Activated T-helper 9 cell treated with anti-CD3 and anti-CD28 coated beads, Interleukin-2, amount 50 U/mL, for 16 hours (primary cell): ENCODE data around the gene ATG3.
"Not testable (repeated sequence)": the region's sequence is repeated elsewhere in the genome, so short reads cannot be mapped to it uniquely, and the experiment has no call there.

Source experiments
- DNase-seq: peaks from one replicate; pipeline ENCODE4 v3.0.0-alpha.2; 2020; ENCODE audit warnings: low read depth

ATG3 gene

DNA sequence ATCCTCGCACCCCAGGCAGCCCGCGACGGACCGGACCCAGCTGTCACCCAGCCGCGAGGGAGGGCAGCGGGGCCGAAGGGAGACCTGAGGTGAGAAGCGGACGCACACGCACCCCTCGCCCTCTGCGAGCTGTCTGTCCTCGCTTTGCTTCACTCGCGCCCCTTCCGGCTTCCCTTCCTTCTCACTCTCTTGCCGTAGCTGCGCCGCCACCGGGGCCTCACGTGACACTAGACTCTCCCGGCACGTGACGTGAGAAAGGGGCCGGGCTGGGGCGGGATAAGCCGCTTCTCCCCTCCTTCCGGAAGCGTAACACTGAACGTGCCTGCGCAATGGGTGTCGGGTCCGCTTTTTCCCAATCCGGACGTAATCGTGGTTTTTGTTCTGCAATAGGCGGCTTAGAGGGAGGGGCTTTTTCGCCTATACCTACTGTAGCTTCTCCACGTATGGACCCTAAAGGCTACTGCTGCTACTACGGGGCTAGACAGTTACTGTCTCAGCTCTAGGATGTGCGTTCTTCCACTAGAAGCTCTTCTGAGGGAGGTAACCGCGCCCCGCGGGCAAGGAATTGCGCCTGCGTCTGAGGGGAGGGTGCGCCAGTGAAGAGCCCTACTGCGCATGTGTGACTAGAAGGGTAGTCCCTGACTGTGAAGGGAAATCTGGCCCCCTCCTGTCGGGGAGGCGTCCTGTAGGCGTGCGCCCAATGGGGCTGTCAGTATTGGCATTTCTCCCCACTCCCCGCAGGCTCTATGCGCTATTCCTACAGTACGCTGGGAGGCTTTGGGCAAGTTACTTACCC is at the start of gene ATG3, which contains the start of gene SLC35A5:
ATG3 (minus strand) TSS at position 229 of the 796 bp plus-strand sequence. CDS start 434 bp downstream, outside the sequence.
SLC35A5 (plus strand) TSS at position 312 of the 796 bp plus-strand sequence. CDS start 1,359 bp downstream, outside the sequence.
- DNase-seq, result peak; percentile 98

DNA sequence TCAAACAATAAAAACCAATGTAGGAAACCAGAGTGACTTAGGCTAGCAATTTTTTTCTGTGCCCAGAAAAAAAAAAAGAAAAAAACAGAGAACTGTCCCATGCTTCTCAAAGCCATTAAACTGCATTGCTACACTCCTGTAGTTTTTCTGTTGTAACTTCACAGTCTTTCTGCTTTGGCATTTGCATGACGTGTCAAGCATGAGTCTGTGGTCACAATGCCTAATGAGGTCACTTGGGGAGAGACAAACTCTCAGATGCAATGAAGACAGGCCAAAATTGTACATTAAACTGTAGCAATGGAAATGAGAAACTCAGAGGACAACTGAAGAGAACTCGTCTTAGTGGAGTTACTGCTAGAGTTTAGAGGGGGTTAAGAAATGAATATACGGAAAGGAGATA is 48.4 kb upstream of the ATG3 start:
- no peak for DNase-seq

DNA sequence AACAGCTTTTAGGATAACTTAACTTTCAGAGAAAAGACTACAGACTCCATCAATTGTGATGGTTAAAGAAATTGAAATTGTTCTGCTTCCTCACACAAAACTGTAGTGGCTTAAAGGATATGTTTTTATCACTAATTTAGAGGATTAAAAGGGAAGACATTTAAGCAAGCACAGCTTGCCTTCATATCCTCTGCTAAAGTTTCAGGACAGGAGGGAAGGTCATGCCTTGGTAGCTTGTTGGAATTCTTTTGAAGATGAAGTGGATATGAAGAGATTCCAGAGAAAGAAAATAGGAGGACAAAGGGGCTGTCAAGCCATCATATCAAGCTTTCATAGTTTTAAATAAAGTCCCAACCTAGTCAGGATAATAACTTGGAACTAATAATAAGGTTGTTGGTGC is 46.1 kb upstream of the ATG3 start:
- no peak for DNase-seq

DNA sequence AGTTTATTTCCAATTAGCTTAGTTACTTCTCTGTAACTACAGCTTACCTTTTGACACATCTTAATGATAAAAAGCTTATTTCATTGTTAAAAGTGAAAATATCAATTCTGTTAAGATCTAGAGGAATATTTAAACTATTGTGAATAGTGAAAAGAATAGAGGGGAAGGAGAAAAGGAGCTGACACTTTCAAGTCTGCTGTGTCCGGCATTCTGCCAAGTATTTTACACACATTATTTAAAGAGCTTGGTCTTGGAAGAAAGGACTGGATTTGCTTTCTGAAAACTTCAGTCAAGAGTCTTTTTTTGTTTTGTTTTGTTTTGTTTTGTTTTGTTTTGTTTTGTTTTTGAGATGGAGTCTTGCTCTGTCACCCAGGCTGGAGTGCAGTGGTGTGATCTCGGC is 44.3 kb upstream of the ATG3 start:
- no peak for DNase-seq

DNA sequence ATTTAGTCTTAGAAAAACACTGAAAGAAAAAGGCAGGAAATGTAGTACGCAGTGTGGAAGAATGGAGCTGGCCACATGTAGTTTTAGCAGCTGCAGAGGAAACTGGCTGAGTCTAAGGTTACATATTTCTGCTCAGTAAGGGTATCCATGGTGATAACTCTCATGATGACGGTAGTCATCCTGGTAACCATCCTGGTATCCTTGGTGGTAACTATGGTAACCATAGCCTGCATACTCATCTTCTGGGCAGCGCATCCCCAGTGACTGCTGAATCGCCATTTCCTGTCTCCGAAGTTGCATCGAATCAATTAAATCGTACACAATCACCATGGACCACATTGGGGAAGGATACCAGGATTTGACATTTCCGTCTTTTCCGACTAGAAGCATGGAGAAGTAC is 43.5 kb upstream of the ATG3 start:
- DNase-seq, result no peak

DNA sequence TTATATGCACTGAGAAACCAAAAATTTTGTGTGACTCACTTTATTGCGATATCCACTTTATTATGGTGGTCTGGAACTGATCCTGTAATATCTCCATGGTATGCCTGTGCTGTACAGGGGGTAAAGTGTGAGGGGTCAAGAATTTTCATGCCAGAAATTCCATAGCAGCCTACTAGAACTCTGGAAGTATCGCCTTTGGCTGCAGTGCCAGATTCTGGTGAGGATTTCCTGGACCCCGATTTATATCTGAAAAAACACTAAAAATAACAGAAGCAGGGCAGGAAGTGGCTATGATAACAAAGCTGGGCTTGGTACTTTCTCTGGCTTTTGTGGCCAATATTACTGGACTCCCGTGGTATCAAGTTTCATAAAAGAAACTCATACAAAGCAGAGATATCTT is 42.8 kb upstream of the ATG3 start:
- DNase-seq, result no peak

DNA sequence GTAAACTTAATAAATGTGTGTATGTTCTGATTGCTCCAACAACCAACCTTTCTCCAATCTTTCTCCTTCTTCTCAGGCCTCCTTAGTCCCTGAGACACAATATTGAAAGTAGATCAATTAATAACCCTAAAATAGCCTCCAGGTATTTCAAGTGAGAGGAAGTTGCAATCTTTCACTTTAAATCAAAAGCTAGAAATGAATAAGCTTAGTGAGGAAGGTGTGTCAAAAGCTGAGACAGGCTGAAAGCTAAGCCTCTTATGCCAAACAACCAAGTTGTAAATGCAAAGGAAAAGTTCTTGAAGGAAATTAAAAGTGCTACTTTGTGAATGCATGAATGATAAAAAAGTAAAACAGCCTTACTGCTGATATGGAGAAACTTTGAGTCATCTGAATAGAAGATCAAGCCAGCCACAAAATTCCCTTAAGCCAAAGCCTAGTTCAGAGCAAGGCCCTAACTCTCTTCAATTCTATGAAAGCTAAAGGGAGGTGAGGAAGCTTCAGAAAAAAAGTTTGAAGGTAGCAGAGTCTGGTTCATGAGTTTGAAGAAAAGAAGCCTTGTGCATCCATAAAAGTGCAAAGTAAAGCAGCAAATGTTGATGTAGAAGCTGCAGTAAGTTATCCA is 40.6 kb upstream of the ATG3 start:
- no peak for DNase-seq

DNA sequence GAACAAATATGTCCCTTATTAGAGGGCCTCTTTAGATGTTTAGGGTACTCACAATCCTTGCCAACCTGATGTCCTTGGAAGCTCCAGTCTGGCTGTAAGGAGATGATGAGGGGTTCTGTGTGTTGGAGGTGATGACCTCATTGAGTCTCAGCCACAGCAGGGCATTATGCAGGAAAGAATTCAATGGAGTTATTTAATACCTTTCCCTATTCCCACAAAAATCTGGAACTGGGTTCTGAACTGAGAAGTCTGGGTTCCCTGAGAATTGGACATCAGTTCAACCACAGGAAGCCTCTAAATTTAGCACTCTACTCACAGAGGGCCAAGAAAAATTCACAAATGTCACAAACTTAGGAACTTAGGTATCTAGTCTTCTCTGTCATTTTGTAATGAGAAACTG is 37.0 kb upstream of the ATG3 start:
- no peak for DNase-seq

DNA sequence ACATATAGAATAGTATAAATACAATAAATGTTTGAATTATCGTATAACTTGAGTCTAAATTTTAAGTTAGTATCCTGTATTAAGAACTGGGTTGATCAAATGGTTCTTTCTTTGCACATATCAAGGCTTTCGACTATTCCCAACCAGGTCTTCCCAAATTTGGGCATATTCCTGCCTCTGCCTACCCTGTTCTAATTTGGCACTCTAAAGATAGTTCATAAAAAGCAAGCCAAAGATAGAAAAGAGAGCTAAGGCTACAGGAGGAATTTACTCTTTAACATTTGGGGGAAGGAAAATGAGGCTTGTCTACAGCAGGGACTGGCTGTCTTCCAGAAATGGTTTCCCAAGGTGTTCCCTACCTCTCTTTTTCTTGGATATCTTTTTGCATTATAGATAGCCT is 36.2 kb upstream of the ATG3 start:
- DNase-seq, result no peak

DNA sequence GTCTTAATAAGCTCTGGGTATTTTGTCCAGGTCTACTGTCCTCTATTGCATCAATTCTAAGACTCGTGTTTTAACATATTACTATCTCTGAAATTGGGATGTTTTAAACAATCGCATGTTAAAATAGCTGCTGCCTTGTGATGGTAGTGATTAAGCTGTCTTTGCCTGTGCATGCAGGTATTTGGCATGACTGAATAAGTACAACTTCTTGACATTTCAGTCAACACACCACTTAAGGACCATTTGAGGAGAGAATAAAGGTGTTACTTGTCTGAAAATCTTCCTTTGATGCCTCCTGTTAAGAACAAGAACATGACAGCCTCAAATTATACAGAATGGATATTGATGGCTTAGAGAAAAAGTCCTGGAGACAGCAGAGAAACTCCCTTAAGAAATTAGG is 33.1 kb upstream of the ATG3 start:
- DNase-seq, result no peak

DNA sequence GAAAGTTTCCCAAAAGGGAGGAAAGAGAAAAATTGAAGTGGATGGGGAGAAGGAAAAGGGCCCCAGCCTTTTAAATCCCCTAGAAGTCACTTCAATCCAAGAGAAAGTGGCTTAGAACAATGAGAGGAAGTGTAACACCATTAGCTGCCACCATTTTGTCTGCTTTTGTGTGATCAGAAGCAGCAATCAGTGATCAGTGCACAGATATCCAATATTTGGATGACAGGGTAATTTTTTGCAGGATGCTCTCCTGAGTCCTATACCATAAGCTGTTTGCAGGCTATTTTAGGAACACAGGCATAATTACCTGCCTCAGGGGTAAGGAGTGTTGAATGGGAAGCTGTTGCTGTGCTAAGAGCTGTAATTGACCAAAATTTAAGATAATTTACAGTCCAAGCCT is 31.5 kb upstream of the ATG3 start:
- DNase-seq, result no peak

DNA sequence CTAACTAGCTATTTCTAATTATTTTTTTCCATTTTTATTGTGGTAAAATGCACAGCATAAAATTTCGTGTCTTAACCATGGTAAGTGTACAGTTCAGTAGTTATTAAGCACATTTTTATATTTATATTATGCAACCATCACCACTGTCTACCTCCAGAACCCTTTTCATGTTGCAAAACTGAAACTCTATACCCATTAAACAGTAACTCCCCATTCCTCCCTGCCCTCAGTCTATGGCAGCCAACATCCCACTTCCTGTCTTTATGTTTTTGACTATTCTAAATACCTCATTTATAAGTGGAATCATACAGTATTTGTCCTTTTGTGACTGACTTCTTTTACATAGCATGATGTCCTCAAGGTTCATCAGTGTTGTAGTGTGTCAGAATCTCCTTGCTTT is 25.6 kb upstream of the ATG3 start:
- DNase-seq, result no peak

DNA sequence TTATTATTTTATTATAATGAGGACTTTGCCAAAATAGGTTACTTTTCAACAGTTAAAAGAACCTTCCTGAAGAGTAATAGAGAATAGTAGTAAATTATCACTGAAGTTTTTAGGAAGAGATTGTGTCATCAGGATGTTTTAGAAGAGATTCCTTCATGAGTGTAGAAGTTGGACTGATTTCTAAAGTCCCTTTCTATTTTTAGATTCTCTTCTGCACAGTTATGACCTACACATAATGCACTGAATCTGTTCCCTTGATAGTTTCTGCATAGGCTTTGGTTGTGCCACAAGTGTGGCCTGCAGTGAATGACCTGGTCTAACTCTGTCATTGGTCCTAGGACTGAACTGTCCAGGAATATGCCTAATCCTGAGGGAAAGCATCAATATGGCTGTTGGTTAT is 24.0 kb upstream of the ATG3 start:
- no peak for DNase-seq

DNA sequence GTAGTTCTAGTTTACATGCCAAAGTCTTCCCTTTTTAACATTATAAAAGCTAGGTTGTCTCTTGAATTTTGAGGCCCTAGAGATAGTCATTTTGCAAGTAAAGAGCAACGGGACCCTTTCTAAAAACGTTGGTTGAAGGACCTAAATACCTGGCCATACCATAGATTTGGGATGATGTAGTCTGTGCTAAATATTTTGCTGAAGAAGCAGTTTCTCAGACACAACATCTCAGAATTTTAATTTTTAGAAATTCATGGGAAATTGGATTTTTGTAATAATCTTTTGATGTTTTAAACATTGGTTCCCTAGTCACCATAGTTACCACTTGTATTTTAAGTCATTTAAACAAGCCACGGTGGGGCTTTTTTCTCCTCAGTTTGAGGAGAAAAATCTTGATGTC is 21.3 kb upstream of the ATG3 start:
- DNase-seq, result no peak

DNA sequence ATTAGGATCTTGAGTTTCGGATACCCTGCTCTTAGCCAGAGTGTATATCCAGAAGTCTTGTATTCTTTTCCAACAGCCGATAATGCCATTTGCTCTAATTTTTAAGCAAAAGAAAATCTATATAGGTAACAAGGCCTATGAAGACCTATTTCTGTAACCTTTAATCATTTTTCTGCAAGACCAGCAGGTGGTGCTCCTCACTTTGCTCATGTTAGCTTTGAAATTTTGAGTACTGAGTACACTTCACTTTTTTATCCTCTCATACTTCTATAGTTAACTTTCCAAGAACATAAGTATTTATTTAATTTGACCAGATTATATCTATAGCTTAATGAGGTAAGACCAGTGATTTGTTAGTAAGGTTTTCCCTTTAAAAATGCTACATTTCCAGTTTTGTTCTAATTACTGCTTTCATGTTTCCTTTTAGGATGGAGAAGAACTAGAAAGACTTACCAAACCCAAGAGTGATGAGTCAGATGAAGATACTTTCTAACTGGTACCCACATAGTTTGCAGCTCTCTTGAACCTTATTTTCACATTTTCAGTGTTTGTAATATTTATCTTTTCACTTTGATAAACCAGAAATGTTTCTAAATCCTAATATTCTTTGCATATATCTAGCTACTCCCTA is 20.6 kb upstream of the ATG3 start:
- DNase-seq, result no peak

DNA sequence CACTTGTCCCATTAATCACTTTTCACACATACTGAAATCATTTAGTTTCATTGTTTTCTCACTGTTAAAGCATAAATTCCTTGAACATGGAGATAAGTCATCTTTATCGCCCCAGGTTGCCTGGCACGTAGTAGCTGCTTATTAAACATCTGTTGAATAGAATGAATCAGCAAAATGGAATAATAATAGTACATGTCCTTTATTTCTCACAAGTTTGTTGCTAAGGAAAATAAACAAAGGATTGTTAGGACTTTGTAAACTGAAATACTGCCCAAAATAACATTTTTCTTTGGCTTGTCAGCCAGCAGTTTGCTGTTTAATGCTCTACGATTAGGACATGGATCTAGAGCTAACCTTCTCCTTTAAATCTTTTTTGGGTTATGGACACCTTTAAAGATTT is 17.9 kb upstream of the ATG3 start:
- no peak for DNase-seq

DNA sequence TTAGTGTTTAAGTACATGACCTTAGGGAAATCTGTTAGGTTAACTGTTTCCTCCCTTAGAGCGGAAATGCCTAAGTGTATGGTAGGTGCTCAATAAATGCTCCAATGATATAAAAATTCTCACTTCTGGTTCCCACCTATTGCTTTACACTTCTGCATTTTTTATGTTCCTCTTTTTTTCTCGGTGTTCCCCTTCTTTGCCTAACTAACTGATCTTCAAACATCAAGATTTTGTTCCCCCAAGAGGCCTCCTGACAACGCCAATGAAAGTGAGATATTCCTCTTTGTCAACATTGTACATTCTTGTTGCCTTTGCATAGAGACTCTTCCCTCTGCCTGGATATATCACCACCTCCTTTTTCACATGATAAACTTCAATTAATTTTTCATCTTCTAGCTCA is 17.5 kb upstream of the ATG3 start:
- DNase-seq, result no peak

DNA sequence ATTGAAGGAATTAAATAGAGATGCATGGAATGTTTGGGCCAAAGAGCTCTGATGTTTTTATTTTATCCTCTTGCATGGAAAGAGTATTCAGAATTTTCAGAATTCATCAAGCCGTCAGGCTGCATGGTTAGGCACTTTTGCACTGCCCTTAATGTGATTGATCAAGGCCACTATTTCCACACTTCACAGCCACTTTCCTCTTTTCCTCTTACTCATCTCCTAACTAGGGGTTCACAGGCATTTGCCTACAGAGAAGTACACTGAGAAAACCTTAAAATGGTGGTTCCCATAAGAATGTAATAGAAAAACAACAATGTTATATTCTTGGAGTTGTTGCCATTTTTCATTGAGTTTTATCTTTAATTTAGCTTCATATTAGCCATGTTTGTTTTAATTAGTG is 10.9 kb upstream of the ATG3 start:
- no peak for DNase-seq

DNA sequence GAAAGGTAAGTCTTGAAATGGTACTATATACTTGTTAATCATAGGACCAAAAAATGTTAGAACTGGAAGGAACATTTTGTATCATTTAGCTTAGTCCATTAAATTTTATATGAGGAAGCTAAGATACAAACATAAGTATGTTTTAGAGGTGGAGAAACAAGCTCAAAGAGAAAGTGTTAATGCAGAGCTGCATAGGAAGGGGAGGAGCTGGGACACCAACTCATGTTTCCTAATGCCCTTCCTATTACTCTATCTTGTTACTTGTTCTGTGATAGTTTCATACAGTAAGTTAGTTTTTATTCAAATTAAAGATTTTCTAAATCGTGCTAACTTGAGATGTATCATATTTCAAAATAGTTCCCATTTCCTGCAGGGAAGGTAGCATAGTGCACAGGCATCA is 7.5 kb upstream of the ATG3 start:
- DNase-seq, result no peak

DNA sequence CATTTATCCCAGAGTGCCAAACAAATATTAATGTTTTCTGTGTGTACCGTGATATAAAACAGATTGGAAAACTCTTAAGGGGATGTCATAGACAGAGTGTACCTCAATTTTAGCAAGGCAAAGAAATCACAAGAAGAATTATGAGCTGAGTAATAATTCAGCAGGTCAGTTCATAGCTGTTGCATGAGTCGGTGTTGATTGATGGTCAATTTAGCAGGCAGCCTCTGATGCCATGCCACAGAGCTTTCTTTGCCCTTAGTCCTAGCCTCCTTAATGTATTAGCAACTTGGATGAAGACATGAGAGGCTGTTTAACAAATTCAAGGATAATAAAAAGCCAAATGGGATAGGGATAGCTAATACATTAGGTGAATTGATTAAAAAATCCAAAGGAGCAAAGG is 6.9 kb upstream of the ATG3 start:
- DNase-seq, result no peak

DNA sequence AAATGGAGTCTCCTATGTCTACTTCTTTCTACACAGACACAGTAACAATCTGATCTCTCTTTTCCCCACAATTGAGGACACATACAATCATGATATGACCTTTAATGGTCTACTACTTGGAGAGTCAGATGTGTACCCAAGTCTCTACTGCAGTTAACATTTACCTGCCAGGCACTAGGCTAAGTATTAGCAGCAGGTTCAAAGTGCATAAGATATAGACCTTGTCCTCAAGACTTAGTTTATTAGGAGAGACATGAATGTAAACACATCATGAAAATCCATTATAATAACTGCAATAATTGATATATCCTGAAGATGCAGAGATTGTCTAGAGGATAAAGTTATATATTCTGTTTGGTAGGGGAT is 3.2 kb upstream of the ATG3 start:
- DNase-seq, result no peak

DNA sequence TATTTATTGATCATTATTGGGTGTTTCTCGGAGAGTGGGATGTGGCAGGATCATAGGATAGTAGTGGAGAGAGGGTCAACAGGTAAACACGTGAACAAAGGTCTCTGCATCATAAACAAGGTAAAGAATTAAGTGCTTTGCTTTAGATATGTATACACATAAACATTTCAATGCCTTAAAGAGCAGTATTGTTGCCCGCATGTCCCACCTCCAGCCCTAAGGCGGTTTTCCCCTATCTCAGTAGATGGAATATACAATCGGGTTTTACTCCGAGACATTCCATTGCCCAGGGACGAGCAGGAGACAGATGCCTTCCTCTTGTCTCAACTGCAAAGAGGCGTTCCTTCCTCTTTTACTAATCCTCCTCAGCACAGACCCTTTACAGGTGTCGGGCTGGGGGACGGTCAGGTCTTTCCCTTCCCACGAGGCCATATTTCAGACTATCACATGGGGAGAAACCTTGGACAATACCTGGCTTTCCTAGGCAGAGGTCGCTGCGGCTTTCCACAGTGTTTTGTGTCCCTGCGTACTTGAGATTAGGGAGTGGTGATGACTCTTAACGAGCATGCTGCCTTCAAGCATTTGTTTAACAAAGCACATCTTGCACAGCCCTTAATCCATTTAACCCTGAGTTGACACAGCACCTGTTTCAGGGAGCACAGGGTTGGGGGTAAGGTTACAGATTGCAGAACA is 2.6 kb upstream of the ATG3 start:
- not testable (repeated sequence) for DNase-seq

DNA sequence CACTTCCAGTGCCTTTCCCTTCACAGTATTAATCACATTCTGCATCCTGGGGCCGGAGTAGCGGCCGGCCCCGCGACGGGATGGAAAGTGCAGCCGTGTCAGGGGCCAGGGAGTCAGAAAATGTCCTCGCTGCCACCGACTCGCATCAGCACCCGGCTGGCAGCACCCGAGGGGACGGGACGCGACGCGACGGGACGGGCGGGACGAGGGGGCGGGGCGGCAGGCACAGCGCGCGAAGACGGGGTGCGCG is 353 bp downstream of the ATG3 start:
- DNase-seq, result no peak
